Testis (tissue), 3 donors: ENCODE results near the gene ZNF79. TPM values are rescaled to one million over a fixed set of nuclear protein-coding genes. Genes with fewer than 3 reads are reported as not detected.
A peak's percentile ranks its signal among the peaks of the same experiment; 100 is the strongest.

Source experiments
- DNase-seq: peaks from one replicate; pipeline ENCODE4 v3.0.0-alpha.2; 2019
- H3K27ac ChIP-seq, 2 donors: fragments of 200-600 bp; sonication (generic); one replicate each; pipeline ENCODE4 v1.5.1; 2019
- H3K27me3 ChIP-seq: fragments of 200-600 bp; sonication (generic); one replicate; pipeline ENCODE4 v1.5.1; 2019
- H3K36me3 ChIP-seq: fragments of 200-600 bp; sonication (generic); one replicate; pipeline ENCODE4 v1.5.1; 2017; ENCODE audit warnings: low read depth; ENCODE audit errors: missing control alignments
- H3K4me1 ChIP-seq: fragments of 200-600 bp; sonication (generic); one replicate; pipeline ENCODE4 v1.5.1; 2019
- H3K4me3 ChIP-seq, 2 donors: fragments of 200-600 bp; sonication (generic); one replicate each; pipeline ENCODE4 v1.5.1; 2017 to 2019
- H3K9me3 ChIP-seq: fragments of 200-600 bp; sonication (generic); one replicate; pipeline ENCODE4 v1.5.1; 2017
- POLR2A ChIP-seq: fragments of 450-650 bp; IDR thresholded peaks from one replicate; pipeline ENCODE4 v1.6.1; 2017; ENCODE audit warnings: antibody characterized with exemption, mild to moderate bottlenecking, moderate library complexity
- WGBS, 2 donors: methylation state at CpG; one replicate each; pipeline ENCODE4 v1.1.5; 2018; 5-methylcytosine and 5-hydroxymethylcytosine counted together
- intact Hi-C: fragments of 100-400 bp; cut with DNase I; formaldehyde crosslinking; loops from one replicate; pipeline ENCODE4 v1.15.1; 2023; ENCODE audit warnings: low total_unique reads
- polyA plus RNA-seq: library from polyadenylated mRNA; stranded (reverse); fragments of 350-450 nt; fragmentation: Illumina TruSeq; extraction: RNeasy Lipid Tissue Mini Kit (QIAGEN cat#74804); gene quantifications from one replicate; pipeline ENCODE4 v1.2.3, GENCODE V29; 2014; ENCODE audit warnings: low read depth, low replicate concordance; ENCODE audit not compliant: insufficient read depth
- total RNA-seq, 2 donors: library from RNA; depleted of rRNA; stranded (reverse); fragments of >200 nt; gene quantifications; one replicate each; pipeline ENCODE4 v1.2.3, GENCODE V29; 2016
- TF ChIP-seq, protein P1 (sequence below), 3 experiments: fragments of 450-650 bp in 2 of 3; fragments of 200-600 bp in 1 of 3; sonication (generic) in 1 of 3; IDR thresholded peaks; one replicate each; pipeline ENCODE4 v1.5.1; 2016 to 2019; ENCODE audit warnings: antibody characterized with exemption in 3 of 3, mild to moderate bottlenecking in 2 of 3, moderate library complexity in 1 of 3

The ZNF79 gene
- total and polyA plus RNA-seq, 3 donors from 2014 or later, result 15.9 to 24.5 (median 19.5) TPM

DNA sequence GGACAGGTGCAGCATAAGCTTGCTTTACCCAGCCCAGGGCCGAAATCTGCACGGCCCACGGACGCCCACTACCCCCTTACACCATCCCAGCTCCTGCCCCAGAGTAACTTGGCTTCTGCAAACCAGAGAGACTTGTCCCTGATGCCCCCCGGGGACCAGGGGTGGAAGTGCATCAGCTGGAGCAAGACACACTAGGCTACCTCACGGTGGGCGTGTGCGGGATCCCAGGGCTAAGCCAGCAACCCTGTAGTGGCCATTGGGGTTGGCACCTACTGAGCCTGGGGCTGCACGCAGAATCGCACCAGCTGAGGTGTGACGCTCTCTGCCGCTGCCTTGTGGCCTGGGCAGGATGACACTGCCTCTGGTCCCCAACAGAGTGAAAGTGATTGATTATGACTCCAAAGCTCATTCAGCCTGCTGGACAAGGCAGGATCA is 6.1 kb upstream of the ZNF79 start:
- intact Hi-C loops, result no loop called here

GRCh38 chr9:127419348-127419747 is 4.8 kb upstream of the ZNF79 start:
- Histone ChIP-seq H3K4me1 (peaks cover 15% of the 10 kb centered on the region), H3K4me3 (no peak overlapping the region), H3K9me3 (no peaks in the 10 kb centered on the region), H3K27ac (no peak overlapping the region), H3K27me3 (no peaks in the 10 kb centered on the region), H3K36me3 (no peaks in the 10 kb centered on the region)
- WGBS, 2 donors, result 89 to 91% methylated on average over 6 of the region's 6 CpGs
- intact Hi-C loops, result no loop called here
- DNase-seq, result no peak
- no peak for TF ChIP-seq POLR2A
- TF ChIP-seq, protein P1, sequence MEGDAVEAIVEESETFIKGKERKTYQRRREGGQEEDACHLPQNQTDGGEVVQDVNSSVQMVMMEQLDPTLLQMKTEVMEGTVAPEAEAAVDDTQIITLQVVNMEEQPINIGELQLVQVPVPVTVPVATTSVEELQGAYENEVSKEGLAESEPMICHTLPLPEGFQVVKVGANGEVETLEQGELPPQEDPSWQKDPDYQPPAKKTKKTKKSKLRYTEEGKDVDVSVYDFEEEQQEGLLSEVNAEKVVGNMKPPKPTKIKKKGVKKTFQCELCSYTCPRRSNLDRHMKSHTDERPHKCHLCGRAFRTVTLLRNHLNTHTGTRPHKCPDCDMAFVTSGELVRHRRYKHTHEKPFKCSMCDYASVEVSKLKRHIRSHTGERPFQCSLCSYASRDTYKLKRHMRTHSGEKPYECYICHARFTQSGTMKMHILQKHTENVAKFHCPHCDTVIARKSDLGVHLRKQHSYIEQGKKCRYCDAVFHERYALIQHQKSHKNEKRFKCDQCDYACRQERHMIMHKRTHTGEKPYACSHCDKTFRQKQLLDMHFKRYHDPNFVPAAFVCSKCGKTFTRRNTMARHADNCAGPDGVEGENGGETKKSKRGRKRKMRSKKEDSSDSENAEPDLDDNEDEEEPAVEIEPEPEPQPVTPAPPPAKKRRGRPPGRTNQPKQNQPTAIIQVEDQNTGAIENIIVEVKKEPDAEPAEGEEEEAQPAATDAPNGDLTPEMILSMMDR (IDR thresholded peaks at IDR 0.05), result no peak

More for the DNA sequence above, 6.1 kb upstream of the ZNF79 start:
- no peaks in the 10 kb centered on the region for H3K36me3 ChIP-seq
- DNase-seq, result peak; percentile 31
- H3K4me1 ChIP-seq, result peaks cover 10% of the 10 kb centered on the region
- H3K27ac ChIP-seq, result no peak overlapping the region
- no peaks in the 10 kb centered on the region for H3K27me3 ChIP-seq
- H3K4me3 ChIP-seq, result no peak overlapping the region
- TF ChIP-seq POLR2A, result no peak
- TF ChIP-seq, protein P1 (IDR thresholded peaks at IDR 0.05), result no peak
- no peaks in the 10 kb centered on the region for H3K9me3 ChIP-seq
- 68 to 96% methylated on average over 4 to 12 of the region's 12 CpGs for WGBS, 2 donors

DNA sequence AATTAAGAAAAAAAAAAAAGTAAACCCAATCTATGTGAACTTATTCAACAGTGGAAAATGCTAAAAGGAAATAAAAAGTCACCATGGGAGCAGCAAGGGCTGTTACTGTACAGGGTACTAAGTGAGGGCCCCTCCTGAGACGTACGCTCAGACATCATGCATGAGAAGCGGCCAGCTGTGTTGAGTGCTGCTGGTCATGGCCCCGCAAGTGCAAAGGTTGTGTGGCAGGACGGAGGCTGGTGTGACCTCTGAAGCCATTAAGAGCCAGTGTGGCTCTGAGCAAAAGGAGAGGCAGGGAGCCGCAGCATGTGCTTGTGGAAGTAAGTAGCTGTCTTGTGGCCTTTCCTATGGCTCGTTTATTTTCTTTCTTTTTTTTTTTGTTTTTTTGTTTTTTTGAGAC is 3.1 kb upstream of the ZNF79 start:
- Histone ChIP-seq H3K27me3 (no peaks in the 10 kb centered on the region), H3K4me1 (peaks cover 26% of the 10 kb centered on the region), H3K27ac (no peak overlapping the region), H3K36me3 (no peaks in the 10 kb centered on the region), H3K4me3 (no peak overlapping the region), H3K9me3 (no peaks in the 10 kb centered on the region)
- no peak for DNase-seq
- WGBS, 2 donors, result 87 to 92% methylated on average over 7 of the region's 7 CpGs
- intact Hi-C loops, result no loop called here
- TF ChIP-seq POLR2A, result no peak
- TF ChIP-seq, protein P1 (IDR thresholded peaks at IDR 0.05), result no peak

- DNase-seq, result no peak
- 81 to 84% methylated on average over 9 to 10 of the region's 10 CpGs for WGBS, 2 donors
Measured at GRCh38 chr9:127422133-127422782, 1.9 kb upstream of the ZNF79 start.

More at GRCh38 chr9:127422133-127422782, 1.9 kb upstream of the ZNF79 start:
- H3K4me1 ChIP-seq, result peaks cover 26% of the 10 kb centered on the region
- H3K36me3 ChIP-seq, result no peaks in the 10 kb centered on the region
- no peaks in the 10 kb centered on the region for H3K9me3 ChIP-seq
- TF ChIP-seq, protein P1 (IDR thresholded peaks at IDR 0.05), result no peak
- TF ChIP-seq POLR2A, result no peak
- intact Hi-C loops, result no loop called here
- H3K27ac ChIP-seq, result no peak overlapping the region
- no peak overlapping the region for H3K4me3 ChIP-seq
- H3K27me3 ChIP-seq, result no peaks in the 10 kb centered on the region
